Measurements from ENCODE around the gene WNT8B.

The WNT8B gene

GRCh38 chr10:100447663-100448062 is 15.1 kb upstream of the WNT8B start:
- no peaks in the 10 kb centered on the region for H3K4me1 ChIP-seq (ENCODE audit: control insufficient read depth in 2 of 2, insufficient read depth in 2 of 2, low read length in 2 of 2)
- H3K27ac ChIP-seq (ENCODE audit: low read depth in 2 of 2, low read length in 2 of 2): no peak overlapping the region

GRCh38 chr10:100448951-100449350 is 13.9 kb upstream of the WNT8B start:
- Histone ChIP-seq H3K4me3 (ENCODE audit: low read length in 2 of 2) (no peak overlapping the region), H3K36me3 (ENCODE audit: control insufficient read depth in 2 of 2, insufficient read depth in 2 of 2, low read length in 2 of 2) (no peaks in the 10 kb centered on the region), H3K9me3 (ENCODE audit: control insufficient read depth in 2 of 2, low read length in 2 of 2) (no peaks in the 10 kb centered on the region), H3K27me3 (ENCODE audit: control insufficient read depth in 2 of 2, insufficient read depth in 2 of 2, low read length in 2 of 2) (no peaks in the 10 kb centered on the region), H3K4me1 (ENCODE audit: control insufficient read depth in 2 of 2, insufficient read depth in 2 of 2, low read length in 2 of 2) (no peaks in the 10 kb centered on the region), H3K9ac (ENCODE audit: low read depth in 1 of 2, low read length in 2 of 2) (no peak overlapping the region), H3K27ac (ENCODE audit: low read depth in 2 of 2, low read length in 2 of 2) (no peak overlapping the region)

More at GRCh38 chr10:100447663-100448062, 15.1 kb upstream of the WNT8B start:
- Histone ChIP-seq H3K4me3 (ENCODE audit: low read length in 2 of 2) (no peak overlapping the region), H3K9ac (ENCODE audit: low read depth in 1 of 2, low read length in 2 of 2) (no peak overlapping the region), H3K36me3 (ENCODE audit: control insufficient read depth in 2 of 2, insufficient read depth in 2 of 2, low read length in 2 of 2) (no peaks in the 10 kb centered on the region), H3K27me3 (ENCODE audit: control insufficient read depth in 2 of 2, insufficient read depth in 2 of 2, low read length in 2 of 2) (no peaks in the 10 kb centered on the region), H3K9me3 (ENCODE audit: control insufficient read depth in 2 of 2, low read length in 2 of 2) (no peaks in the 10 kb centered on the region)

- Histone ChIP-seq H3K27ac (ENCODE audit: low read depth in 2 of 2, low read length in 2 of 2) (no peak overlapping the region), H3K9ac (ENCODE audit: low read depth in 1 of 2, low read length in 2 of 2) (no peak overlapping the region), H3K9me3 (ENCODE audit: control insufficient read depth in 2 of 2, low read length in 2 of 2) (no peaks in the 10 kb centered on the region), H3K27me3 (ENCODE audit: control insufficient read depth in 2 of 2, insufficient read depth in 2 of 2, low read length in 2 of 2) (peaks cover 0 to 4% of the 10 kb centered on the region in 2 donors), H3K36me3 (ENCODE audit: control insufficient read depth in 2 of 2, insufficient read depth in 2 of 2, low read length in 2 of 2) (no peaks in the 10 kb centered on the region), H3K4me1 (ENCODE audit: control insufficient read depth in 2 of 2, insufficient read depth in 2 of 2, low read length in 2 of 2) (no peaks in the 10 kb centered on the region), H3K4me3 (ENCODE audit: low read length in 2 of 2) (no peak overlapping the region)
Measured at GRCh38 chr10:100468322-100468721, 5.5 kb downstream of the WNT8B start.

- H3K27me3 ChIP-seq (ENCODE audit: control insufficient read depth in 2 of 2, insufficient read depth in 2 of 2, low read length in 2 of 2): peaks cover 0 to 4% of the 10 kb centered on the region in 2 donors
- no peak overlapping the region for H3K9ac ChIP-seq (ENCODE audit: low read depth in 1 of 2, low read length in 2 of 2)
- no peaks in the 10 kb centered on the region for H3K36me3 ChIP-seq (ENCODE audit: control insufficient read depth in 2 of 2, insufficient read depth in 2 of 2, low read length in 2 of 2)
- no peak overlapping the region for H3K27ac ChIP-seq (ENCODE audit: low read depth in 2 of 2, low read length in 2 of 2)
- no peaks in the 10 kb centered on the region for H3K4me1 ChIP-seq (ENCODE audit: control insufficient read depth in 2 of 2, insufficient read depth in 2 of 2, low read length in 2 of 2)
- no peaks in the 10 kb centered on the region for H3K9me3 ChIP-seq (ENCODE audit: control insufficient read depth in 2 of 2, low read length in 2 of 2)
- H3K4me3 ChIP-seq (ENCODE audit: low read length in 2 of 2): no peak overlapping the region
Measured at GRCh38 chr10:100468978-100469377, 6.2 kb downstream of the WNT8B start.

GRCh38 chr10:100469756-100470155 is 6.9 kb downstream of the WNT8B start:
- Histone ChIP-seq H3K9me3 (ENCODE audit: control insufficient read depth in 2 of 2, low read length in 2 of 2) (no peaks in the 10 kb centered on the region), H3K36me3 (ENCODE audit: control insufficient read depth in 2 of 2, insufficient read depth in 2 of 2, low read length in 2 of 2) (no peaks in the 10 kb centered on the region), H3K4me3 (ENCODE audit: low read length in 2 of 2) (no peak overlapping the region), H3K27ac (ENCODE audit: low read depth in 2 of 2, low read length in 2 of 2) (no peak overlapping the region), H3K4me1 (ENCODE audit: control insufficient read depth in 2 of 2, insufficient read depth in 2 of 2, low read length in 2 of 2) (no peaks in the 10 kb centered on the region), H3K27me3 (ENCODE audit: control insufficient read depth in 2 of 2, insufficient read depth in 2 of 2, low read length in 2 of 2) (peaks cover 0 to 4% of the 10 kb centered on the region in 2 donors), H3K9ac (ENCODE audit: low read depth in 1 of 2, low read length in 2 of 2) (no peak overlapping the region)

- Histone ChIP-seq H3K9ac (ENCODE audit: low read depth in 1 of 2, low read length in 2 of 2) (no peak overlapping the region), H3K9me3 (ENCODE audit: control insufficient read depth in 2 of 2, low read length in 2 of 2) (no peaks in the 10 kb centered on the region), H3K27me3 (ENCODE audit: control insufficient read depth in 2 of 2, insufficient read depth in 2 of 2, low read length in 2 of 2) (peaks cover 0 to 4% of the 10 kb centered on the region in 2 donors), H3K4me3 (ENCODE audit: low read length in 2 of 2) (no peak overlapping the region), H3K27ac (ENCODE audit: low read depth in 2 of 2, low read length in 2 of 2) (no peak overlapping the region), H3K4me1 (ENCODE audit: control insufficient read depth in 2 of 2, insufficient read depth in 2 of 2, low read length in 2 of 2) (no peaks in the 10 kb centered on the region), H3K36me3 (ENCODE audit: control insufficient read depth in 2 of 2, insufficient read depth in 2 of 2, low read length in 2 of 2) (no peaks in the 10 kb centered on the region)
Measured at GRCh38 chr10:100470367-100470766, 7.6 kb downstream of the WNT8B start.

- H3K36me3 ChIP-seq (ENCODE audit: control insufficient read depth in 2 of 2, insufficient read depth in 2 of 2, low read length in 2 of 2): no peaks in the 10 kb centered on the region
- no peak overlapping the region for H3K9ac ChIP-seq (ENCODE audit: low read depth in 1 of 2, low read length in 2 of 2)
- peaks cover 13 to 17% of the 10 kb centered on the region in 2 donors for H3K27me3 ChIP-seq (ENCODE audit: control insufficient read depth in 2 of 2, insufficient read depth in 2 of 2, low read length in 2 of 2)
- H3K27ac ChIP-seq (ENCODE audit: low read depth in 2 of 2, low read length in 2 of 2): no peak overlapping the region
- peaks cover 12 to 14% of the 10 kb centered on the region in 2 donors for H3K4me1 ChIP-seq (ENCODE audit: control insufficient read depth in 2 of 2, insufficient read depth in 2 of 2, low read length in 2 of 2)
- no peak overlapping the region for H3K4me3 ChIP-seq (ENCODE audit: low read length in 2 of 2)
- no peaks in the 10 kb centered on the region for H3K9me3 ChIP-seq (ENCODE audit: control insufficient read depth in 2 of 2, low read length in 2 of 2)
Measured at GRCh38 chr10:100477970-100478369, 15.2 kb downstream of the WNT8B start.

- Histone ChIP-seq H3K9me3 (ENCODE audit: control insufficient read depth in 2 of 2, low read length in 2 of 2) (no peaks in the 10 kb centered on the region), H3K4me1 (ENCODE audit: control insufficient read depth in 2 of 2, insufficient read depth in 2 of 2, low read length in 2 of 2) (peaks cover 16 to 18% of the 10 kb centered on the region in 2 donors), H3K4me3 (ENCODE audit: low read length in 2 of 2) (no peak overlapping the region), H3K9ac (ENCODE audit: low read depth in 1 of 2, low read length in 2 of 2) (no peak overlapping the region), H3K36me3 (ENCODE audit: control insufficient read depth in 2 of 2, insufficient read depth in 2 of 2, low read length in 2 of 2) (no peaks in the 10 kb centered on the region), H3K27ac (ENCODE audit: low read depth in 2 of 2, low read length in 2 of 2) (no peak overlapping the region), H3K27me3 (ENCODE audit: control insufficient read depth in 2 of 2, insufficient read depth in 2 of 2, low read length in 2 of 2) (peaks cover 15 to 21% of the 10 kb centered on the region in 2 donors)
Measured at GRCh38 chr10:100479037-100479436, 16.2 kb downstream of the WNT8B start.

- H3K27me3 ChIP-seq (ENCODE audit: control insufficient read depth in 2 of 2, insufficient read depth in 2 of 2, low read length in 2 of 2): peaks cover 15 to 21% of the 10 kb centered on the region in 2 donors
- no peak overlapping the region for H3K9ac ChIP-seq (ENCODE audit: low read depth in 1 of 2, low read length in 2 of 2)
- no peak overlapping the region for H3K27ac ChIP-seq (ENCODE audit: low read depth in 2 of 2, low read length in 2 of 2)
- no peaks in the 10 kb centered on the region for H3K36me3 ChIP-seq (ENCODE audit: control insufficient read depth in 2 of 2, insufficient read depth in 2 of 2, low read length in 2 of 2)
- no peaks in the 10 kb centered on the region for H3K9me3 ChIP-seq (ENCODE audit: control insufficient read depth in 2 of 2, low read length in 2 of 2)
- peaks cover 16 to 18% of the 10 kb centered on the region in 2 donors for H3K4me1 ChIP-seq (ENCODE audit: control insufficient read depth in 2 of 2, insufficient read depth in 2 of 2, low read length in 2 of 2)
- no peak overlapping the region for H3K4me3 ChIP-seq (ENCODE audit: low read length in 2 of 2)
Measured at GRCh38 chr10:100480002-100480401, 17.2 kb downstream of the WNT8B start.

- Histone ChIP-seq H3K36me3 (ENCODE audit: control insufficient read depth in 2 of 2, insufficient read depth in 2 of 2, low read length in 2 of 2) (peaks cover 0 to 3% of the 10 kb centered on the region in 2 donors), H3K27ac (ENCODE audit: low read depth in 2 of 2, low read length in 2 of 2) (no peak overlapping the region), H3K4me3 (ENCODE audit: low read length in 2 of 2) (peak overlapping the region; percentile 68 to 76), H3K27me3 (ENCODE audit: control insufficient read depth in 2 of 2, insufficient read depth in 2 of 2, low read length in 2 of 2) (peaks cover 15 to 21% of the 10 kb centered on the region in 2 donors), H3K9ac (ENCODE audit: low read depth in 1 of 2, low read length in 2 of 2) (peak overlapping the region; percentile 23 to 24), H3K9me3 (ENCODE audit: control insufficient read depth in 2 of 2, low read length in 2 of 2) (no peaks in the 10 kb centered on the region), H3K4me1 (ENCODE audit: control insufficient read depth in 2 of 2, insufficient read depth in 2 of 2, low read length in 2 of 2) (peaks cover 16 to 18% of the 10 kb centered on the region in 2 donors)
Measured at GRCh38 chr10:100481462-100482081, 18.8 kb downstream of the WNT8B start.
